HG03558 (cell line): ENCODE measurements around the gene INAFM2.

Experiments
- ATAC-seq: cut with Tn5 transposase; IDR thresholded peaks from one replicate; pipeline ENCODE4 v1.9.1; 2021; ENCODE audit warnings: moderate number of reproducible peaks; ENCODE audit not compliant: unreplicated experiment; ENCODE audit errors: extremely low read depth

INAFM2 gene

DNA sequence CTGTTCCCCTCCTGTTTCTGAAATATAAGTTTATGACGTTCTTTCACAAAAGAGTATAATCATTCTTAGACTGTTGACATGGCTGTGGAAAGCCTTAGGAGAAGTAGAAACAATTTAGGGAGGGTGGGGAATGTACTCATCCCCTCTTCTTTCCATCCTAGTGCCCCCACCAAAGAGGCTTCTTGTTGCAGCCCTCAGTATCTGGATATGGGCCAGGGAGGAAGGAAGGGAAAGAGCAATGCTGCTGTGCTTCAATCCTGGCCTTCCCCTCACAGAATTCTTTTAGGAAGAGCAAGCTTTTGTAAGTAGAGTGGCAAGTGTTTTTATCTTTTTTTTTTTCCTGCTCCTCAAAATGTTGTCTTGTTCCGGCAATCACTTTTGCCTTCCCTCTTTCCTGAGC lies 1.7 kb downstream of the INAFM2 start:
- ATAC-seq: no peak

DNA sequence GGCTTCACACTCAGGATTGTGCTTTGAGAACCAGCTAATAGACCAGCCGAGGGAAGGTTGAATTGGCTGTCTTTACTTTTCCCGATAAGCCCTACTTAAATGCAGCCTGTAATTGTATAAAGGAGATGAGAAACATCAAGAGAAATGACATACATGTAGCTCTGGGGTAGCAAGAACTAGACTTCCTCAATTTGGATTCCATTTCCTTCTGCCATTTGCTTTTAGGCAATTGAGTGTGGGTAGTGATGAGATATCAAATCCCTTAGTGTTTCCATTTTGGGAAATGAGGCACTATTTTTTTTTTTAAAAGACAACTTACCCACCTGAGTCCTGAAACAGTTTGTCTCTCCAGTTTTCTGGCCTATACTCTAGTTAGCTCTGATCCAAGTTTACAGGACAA lies 2.2 kb downstream of the INAFM2 start:
- no peak for ATAC-seq

GRCh38 chr15:40327457-40327856 lies 4.0 kb downstream of the INAFM2 start:
- ATAC-seq: no peak

DNA sequence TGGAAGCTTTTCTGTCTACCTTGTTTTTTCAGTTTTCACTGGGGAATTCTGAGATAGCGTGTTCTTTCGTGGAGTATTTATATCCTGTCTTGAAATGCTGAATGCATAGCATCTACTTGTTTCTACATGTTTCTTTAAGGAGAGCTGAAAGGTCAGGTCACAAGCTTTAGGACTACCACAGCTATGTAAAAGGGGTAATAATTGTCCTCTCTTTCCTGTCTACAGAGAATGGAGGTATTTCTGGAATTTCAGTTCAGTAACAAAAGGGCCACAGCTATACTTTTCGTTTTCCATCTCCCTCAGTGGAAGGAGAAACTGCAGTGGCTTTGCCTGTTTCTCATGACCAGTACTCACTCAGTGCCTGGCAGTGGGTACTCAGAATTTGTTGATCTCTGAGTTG lies 4.7 kb downstream of the INAFM2 start:
- no peak for ATAC-seq

GRCh38 chr15:40328751-40329150 lies 5.3 kb downstream of the INAFM2 start:
- no peak for ATAC-seq

GRCh38 chr15:40329804-40330203 lies 6.3 kb downstream of the INAFM2 start:
- no peak for ATAC-seq

DNA sequence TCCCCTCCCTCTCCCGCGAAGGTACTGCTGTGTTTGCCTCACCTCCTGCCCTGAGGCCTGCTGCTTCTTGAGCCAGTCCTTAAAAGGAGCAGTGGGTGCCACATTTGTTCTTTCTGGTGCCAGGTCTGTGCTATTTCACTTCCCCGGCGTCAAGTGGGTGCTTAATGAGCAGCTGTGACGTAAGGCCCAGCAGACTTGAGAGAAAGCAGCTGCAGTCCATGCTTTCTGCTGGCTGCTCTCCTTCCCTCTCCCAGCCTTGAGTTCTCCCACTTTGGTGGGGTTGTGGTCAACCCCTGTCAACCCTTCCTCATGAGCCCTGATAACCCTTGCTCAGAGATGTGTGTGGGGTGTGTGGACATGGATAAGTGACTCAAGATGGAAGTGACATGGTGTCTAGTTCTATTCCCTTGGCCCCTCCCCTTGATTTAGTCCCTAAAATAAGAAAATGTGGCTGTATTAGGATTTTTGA lies 6.9 kb downstream of the INAFM2 start:
- ATAC-seq: no peak

GRCh38 chr15:40331026-40331425 lies 7.5 kb downstream of the INAFM2 start:
- no peak for ATAC-seq

- ATAC-seq: no peak
These were observed 8.1 kb downstream of the INAFM2 start for GRCh38 chr15:40331637-40332036.

DNA sequence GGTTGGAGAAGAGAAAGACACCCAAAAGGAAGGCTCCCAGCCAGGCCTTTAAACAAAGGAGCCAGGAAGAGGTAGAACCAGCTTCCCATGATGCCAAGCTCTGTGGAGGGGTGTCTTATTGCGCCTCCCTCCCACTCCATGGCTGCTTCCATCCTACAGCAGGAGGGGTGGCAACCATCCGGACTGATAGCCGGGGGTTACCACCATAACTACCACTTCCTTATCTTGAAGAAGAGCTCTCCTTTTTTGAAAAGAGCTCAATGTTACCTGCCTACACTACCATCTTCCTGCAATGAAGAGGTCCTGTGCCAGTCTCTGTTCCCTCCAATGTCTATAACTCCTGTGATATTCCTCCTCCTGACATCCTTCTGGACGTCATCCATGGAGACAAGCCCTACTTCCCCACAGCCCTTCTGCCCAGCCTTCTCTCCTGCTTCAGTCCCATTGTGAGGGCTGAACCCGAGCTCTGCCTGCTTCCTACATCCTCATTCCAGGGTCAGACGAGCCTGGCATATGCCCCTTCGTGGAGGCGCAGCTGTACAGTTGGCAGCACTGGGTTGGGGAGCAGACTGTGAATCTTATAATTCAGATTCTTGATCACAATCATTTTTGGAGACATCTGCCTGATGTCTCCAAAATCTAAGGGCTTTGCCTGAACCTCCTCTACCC lies 8.8 kb downstream of the INAFM2 start:
- no peak for ATAC-seq

- no peak for ATAC-seq
These were observed 10.5 kb downstream of the INAFM2 start for GRCh38 chr15:40333922-40334492.

DNA sequence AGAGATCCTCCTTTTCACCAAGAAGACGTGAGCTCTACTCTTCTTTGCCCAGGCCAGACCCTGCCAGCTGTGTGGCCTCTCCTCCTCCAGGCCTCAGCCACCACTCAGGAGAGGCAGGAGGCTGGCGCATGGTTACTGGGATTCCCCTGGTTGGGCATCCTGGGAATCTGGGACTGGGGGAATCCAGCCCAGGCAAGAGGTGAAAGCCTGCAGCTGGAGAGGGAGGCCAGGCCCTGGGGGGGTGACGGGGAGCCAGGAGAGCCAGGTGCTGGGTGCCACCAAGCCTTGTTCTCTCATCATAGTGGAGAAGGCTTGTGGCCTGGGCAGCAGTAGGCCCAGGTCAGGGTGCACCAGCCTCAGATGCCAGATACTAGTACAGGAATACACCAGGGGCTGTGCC lies 11.0 kb downstream of the INAFM2 start:
- ATAC-seq: no peak

GRCh38 chr15:40334941-40335795 lies 11.7 kb downstream of the INAFM2 start:
- ATAC-seq: no peak

DNA sequence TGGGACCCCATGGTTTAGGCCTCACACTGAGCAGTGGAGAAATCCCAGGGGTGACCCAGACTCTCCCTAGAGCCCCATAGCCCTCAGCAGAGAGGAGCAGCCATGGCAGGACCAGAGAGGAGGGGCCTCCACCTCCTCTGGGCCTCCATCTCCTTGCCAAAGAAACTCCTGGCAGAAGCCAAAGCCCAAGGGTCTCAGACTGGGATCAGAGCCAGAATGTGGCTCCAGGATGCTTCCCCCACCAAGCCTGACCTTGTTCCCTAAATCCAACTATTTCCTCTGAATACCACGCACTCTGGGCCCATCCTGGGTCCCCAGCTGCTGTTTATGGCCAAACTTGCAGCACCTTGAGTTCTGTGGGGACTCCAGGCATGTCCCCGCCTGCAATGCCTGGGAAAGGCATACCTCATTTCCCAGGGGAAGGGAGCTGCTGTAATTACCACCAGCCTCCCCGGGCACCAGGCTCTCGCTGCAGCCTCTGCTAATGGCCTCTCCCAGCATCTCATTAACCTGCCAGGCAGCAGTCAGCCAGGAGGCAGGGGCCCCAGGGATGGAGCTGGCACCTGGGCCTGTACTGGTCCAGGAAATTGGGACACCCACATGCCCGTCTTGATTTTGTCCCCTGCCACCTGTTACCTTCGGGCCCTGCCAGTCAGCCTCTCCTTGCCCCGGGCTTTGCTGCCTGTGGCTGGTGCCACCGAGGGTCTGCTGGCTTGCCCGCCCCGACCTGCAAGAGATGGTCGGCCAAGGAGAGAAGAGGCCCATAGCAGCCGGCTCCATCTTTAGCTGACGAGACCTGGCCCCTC lies 12.6 kb downstream of the INAFM2 start:
- no peak for ATAC-seq

DNA sequence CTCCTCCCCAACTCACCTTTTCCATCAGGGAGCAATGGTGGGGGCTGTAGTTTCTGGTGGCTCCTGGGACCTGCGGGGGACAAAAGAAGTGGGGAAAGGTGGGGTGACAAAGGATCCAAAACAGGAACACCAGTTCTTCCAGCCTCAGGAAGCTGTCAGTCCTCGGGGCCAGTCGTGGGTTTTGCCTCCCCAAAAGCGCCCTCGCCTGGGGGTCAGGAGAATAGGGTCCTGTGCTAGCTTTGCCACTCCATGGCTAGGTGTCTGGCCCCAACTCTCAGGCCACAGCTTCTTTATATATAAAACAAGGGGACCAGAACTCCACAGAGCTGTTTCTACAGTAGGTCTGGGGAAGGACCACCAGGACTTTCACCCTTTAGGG lies 13.2 kb downstream of the INAFM2 start:
- no peak for ATAC-seq

DNA sequence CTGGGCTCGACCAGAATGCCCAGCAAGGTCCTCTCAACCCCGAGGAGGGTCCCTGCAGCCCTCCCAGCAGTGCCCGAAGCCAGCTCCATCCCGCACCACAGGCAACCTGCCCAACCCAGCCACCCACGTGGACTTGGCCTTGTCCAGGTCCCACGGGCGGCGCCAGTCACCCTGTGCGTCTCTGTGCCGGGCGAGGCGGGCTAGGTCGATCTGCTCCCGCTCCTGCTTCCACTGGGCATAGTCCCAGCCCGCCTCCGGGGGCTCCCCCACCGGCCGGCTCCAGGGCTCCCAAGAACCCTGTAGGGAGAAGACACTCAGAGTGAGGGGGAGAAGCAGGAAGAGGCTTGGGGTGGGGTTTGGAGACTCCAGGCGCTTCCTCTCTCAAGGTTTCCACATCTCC lies 14.1 kb downstream of the INAFM2 start:
- ATAC-seq: no peak

DNA sequence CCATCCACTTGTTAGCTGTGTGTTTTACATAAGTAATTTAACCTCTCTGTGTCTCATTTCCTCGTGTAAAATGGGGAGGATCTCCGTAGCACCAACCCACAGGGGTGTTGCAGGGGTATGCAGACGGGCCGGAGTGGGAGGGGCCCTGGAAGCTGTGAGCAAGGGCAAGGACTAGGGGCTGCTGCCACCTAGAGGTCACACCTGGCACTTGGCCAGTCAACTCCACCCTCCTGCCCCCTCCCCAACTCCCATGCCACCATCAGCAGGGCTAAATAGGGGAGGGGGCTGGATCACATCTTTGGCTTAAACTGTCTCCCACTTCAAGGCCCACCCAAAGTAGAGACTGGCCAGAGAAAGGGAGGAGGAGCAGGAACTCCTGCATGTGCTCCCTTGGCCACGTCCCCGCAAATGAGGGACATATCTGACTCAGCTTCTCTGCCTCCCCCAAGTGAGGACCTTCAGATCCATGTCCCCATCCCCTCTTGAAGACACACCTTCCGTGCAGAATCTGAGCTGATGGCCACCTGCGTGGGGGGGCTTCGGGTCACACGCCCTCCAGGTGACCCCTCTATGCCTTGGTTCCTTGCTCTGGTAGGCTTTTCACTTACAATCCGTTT lies 14.7 kb downstream of the INAFM2 start:
- ATAC-seq: no peak

GRCh38 chr15:40338921-40339620 lies 15.6 kb downstream of the INAFM2 start:
- ATAC-seq: no peak

GRCh38 chr15:40339621-40339945 lies 16.1 kb downstream of the INAFM2 start:
- ATAC-seq: no peak
